A673 (cell line): ENCODE results near the gene RAB14.

ENCODE experiments used
- EZH2 ChIP-seq: fragments of 200-600 bp; sonication (generic); IDR thresholded peaks from 2 replicates; pipeline ENCODE4 v1.6.1; 2017; ENCODE audit warnings: borderline replicate concordance, low read depth, mild to moderate bottlenecking, mixed read lengths, antibody characterized with exemption, low read length; ENCODE audit not compliant: poor library complexity, severe bottlenecking
- TF ChIP-seq, protein P1 (sequence below): fragments of 300-800, 200-600 bp; sonication (generic); conservative IDR thresholded peaks from 2 replicates; pipeline ENCODE4 v1.5.1; 2017; ENCODE audit warnings: low read depth, mild to moderate bottlenecking, antibody characterized with exemption, low read length, moderate library complexity, mixed read lengths

DNA sequence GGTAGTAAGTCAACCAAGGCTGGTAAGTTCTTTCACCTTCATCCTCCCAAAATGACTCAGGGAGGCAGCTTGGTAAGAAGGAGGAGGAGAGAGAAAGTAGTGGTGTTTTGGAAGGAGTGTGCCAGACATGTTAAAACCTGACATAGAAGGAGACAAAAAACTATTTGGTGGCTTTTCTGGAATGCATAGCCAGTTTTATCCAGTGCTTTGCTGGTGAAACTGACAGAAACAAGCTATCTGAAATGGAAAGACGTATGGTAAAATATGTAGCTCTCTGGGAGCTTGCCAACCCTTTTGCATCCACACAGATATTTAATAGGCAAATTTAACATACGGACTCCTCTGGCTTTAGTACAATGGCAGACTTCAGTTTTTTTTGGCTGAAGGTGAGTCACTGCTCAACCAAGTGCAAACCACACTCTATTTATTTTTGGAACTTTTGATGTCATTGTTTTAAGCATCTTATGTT, 45.4 kb downstream of the RAB14 start:
- TF ChIP-seq, protein P1, sequence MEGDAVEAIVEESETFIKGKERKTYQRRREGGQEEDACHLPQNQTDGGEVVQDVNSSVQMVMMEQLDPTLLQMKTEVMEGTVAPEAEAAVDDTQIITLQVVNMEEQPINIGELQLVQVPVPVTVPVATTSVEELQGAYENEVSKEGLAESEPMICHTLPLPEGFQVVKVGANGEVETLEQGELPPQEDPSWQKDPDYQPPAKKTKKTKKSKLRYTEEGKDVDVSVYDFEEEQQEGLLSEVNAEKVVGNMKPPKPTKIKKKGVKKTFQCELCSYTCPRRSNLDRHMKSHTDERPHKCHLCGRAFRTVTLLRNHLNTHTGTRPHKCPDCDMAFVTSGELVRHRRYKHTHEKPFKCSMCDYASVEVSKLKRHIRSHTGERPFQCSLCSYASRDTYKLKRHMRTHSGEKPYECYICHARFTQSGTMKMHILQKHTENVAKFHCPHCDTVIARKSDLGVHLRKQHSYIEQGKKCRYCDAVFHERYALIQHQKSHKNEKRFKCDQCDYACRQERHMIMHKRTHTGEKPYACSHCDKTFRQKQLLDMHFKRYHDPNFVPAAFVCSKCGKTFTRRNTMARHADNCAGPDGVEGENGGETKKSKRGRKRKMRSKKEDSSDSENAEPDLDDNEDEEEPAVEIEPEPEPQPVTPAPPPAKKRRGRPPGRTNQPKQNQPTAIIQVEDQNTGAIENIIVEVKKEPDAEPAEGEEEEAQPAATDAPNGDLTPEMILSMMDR: no peak
- TF ChIP-seq EZH2: no peak
